AG08396 (cell line): ENCODE data around the gene SNX17.
"Not testable (repeated sequence)": the region's sequence is repeated elsewhere in the genome, so short reads cannot be mapped to it uniquely, and the experiment has no call there.

Experiments
- DNase-seq: peaks from one replicate; pipeline ENCODE4 v3.0.0; 2012; ENCODE audit warnings: low spot score, mixed read lengths

Gene SNX17

DNA sequence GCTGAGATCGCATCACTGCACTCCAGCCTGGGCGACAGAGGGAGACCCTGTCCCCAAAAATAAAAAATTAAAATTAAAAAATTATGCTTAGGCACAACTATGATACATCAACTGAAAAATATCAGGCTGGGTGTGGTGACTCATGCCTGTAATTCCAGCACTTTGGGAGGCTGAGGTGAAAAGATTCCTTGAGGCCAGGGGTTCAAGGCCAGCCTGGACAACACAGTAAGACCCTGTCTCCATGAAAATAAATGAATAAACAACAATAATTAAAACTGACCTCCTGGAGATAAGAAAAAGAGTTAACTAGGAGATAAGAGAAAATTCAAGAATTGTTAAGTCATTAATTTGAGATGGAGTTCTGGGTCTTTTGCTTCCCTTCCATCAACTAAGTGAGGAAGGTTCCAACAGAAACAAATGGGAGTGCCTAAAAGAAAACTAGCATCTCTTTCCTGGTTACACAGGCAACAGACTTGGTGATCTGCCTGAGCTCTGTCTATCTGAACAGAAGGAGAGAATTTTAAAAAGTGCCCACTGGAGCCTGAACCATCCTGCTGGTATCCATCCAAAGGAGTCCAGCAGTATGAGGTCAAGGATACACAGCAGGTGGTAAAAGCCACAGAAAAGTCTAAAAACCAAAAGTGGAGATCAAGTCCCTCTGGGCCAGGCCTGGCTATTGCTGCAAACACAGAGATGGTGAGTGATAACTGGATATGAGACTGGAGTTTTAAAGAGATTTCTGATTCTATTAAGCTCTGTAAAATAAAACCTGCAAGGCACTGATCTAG, 30.1 kb downstream of the SNX17 start:
- DNase-seq, result no peak

DNA sequence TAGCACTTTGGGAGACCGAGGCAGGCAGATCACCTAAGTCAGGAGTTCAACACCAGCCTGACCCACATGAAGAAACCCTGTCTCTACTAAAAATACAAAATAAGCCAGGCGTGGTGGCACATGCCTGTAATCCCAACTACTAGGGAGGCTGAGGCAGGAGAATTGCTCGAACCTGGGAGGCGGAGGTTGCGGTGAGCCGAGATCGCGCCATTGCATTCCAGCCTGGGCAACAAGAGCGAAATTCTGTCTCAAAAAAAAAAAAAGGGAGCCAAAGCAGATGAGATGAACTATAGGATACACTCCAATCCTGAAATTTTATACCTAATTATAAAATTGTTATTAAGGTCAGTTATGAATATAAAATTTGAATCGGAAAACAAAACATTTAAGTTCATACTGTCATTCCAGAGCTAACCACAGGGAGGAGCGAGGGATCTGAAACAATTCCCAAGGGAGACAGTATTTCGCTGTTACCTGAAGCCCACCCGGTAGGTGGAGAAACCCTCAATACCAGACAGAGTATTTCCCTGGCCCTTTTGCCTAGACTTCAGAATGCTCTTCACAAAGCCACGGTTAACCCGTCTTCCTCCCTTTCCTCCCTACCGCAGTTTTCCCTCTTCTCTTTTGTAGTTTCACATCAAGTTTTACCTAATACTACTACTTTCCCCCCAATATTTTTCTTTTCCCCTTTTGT, 37.5 kb downstream of the SNX17 start:
- DNase-seq, result peak; percentile 46

DNA sequence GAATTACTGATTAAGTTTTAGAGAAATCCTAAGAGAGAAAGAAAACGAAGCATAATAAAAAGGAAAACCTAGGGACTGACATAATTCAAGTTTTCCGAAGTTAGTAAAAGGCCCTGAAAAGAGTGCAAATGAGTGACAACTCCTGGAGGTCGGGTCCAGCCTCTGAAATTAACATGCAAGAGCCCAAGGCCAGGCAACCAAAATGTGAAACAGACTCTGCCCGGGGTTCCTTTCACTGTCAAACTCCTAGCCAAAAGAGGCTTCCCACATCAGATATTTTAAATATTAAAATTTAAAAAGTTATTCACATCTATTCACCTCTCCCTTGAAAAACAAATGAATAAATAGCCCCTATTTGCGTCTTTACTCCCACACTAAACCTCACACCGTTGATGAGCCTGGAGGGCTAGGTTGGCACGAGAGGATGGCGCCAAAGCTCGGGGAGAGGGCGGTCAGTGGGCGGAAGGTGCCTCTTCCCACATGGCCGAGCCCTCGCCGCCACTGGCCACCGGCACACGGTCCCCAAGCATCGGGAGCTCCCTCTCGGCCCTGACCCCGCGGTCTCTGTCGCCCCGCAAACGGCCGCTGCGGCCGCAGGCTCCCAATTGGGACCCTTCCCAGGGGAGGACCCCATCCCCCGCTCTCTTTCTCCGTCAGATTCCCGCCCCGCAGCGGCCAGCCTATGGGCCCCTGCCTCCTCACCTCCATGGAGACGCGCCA, 38.3 kb downstream of the SNX17 start:
- peak; percentile 61 for DNase-seq

DNA sequence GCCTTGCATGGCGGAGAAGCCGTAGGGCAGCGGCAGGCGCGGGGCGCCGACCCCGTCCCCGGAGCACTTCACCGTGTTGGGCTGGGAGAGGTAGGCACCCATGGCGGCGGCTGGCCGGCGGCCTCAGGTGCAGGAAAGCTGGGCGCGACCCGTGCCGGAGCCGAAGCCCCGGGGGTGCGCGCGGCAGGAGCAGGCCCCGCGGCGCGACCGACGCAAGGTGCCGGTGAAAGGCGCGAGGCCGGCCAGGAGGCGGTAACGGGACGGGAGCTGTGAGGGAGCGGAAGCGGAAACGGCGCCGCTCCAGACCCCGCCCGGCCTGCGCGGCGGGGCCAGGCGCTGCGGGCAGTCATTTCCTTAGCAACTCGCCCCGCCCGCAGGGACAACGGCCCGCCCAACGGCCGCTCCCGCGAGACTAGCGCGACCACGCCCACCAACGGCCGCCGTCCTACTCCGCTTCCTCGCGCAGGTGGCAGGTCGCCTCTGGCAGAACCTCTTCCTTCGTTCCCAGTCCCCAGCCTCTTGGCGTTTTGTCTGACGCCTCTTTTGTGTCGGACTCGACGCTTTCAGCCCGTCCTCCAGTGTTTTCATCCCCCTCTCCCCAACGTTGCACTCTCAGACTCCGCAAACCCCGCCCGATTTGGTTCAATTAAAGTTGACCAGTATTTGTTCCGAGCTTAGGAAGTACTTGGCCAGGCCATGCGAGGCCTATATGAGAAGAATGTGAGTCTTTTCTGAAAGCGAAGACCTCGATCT, 39.1 kb downstream of the SNX17 start, which contains the start of gene PPM1G:
Gene PPM1G (minus strand): TSS at position 271 of the 753 bp plus-strand sequence. CDS start 169 bp downstream, at position 102.
- peak; percentile 98 for DNase-seq

DNA sequence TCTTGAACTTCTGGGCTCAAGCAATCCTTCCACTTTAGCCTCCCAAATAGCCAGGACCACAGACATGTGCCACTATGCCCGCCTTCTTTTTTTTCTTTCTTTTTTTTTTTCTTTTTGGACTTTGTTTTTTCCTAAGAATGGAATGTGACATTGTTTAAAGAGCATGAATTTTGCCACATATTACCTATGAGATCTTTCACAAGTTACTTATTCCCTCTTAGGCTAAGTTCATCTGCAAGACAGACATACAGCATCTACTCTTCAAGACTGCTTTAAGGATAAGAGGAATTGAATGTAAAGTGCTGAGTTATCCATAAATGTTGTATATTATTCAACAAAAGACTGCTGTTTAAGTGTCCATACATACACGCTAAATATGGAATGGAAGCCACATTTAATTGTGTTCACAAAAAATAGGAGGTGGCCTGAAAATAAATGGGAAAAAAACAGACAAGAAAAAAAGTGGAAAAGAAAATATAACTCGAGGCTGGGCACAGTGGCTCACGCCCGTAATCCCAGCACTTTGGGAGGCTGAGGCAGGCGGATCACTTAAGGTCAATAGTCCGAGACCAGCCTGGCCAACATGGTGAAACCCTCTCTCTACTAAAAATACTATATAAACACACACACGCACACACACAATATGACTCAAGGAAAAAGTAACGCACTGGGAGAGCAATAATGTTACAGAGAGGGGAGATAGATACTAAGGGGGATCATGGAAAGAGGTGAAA, 42.2 kb downstream of the SNX17 start:
- no peak for DNase-seq

DNA sequence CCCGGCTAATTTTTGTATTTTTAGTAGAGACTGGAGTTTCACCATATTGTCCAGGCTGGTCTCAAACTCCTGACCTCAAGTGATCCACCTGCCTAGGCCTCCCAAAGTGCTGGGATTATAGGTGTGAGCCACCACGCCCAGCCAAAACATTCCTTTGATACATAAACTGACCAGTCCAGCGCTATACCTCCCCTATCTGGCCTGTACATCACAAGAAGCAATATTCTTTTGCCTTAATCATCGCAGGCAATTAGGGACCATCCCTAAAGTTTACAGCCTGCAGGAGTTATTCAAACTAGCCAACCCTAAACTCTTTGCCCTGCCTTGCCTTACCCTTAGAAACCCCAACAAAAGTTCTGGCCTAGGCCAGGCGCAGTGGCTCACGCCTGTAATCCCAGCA, 45.7 kb downstream of the SNX17 start:
- DNase-seq, result no peak

DNA sequence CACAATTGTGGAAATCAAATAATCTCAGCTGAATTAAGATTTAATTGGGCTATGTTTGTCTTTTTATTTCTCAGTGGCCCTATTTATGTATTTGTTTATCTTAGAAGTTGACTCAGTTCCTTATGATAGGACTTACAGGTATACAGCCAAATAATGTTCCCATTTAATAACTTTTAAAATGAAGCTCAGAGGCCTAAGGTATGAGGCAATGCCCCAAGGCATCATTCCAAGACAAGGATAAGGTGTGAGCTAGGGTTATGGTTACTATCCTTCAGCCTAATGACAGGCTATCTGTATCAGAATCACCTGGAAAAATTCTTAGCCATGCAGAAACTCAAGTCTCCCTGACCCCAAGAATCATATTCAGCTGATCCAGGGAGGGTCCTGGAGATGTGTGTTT, 50.6 kb downstream of the SNX17 start:
- no peak for DNase-seq

DNA sequence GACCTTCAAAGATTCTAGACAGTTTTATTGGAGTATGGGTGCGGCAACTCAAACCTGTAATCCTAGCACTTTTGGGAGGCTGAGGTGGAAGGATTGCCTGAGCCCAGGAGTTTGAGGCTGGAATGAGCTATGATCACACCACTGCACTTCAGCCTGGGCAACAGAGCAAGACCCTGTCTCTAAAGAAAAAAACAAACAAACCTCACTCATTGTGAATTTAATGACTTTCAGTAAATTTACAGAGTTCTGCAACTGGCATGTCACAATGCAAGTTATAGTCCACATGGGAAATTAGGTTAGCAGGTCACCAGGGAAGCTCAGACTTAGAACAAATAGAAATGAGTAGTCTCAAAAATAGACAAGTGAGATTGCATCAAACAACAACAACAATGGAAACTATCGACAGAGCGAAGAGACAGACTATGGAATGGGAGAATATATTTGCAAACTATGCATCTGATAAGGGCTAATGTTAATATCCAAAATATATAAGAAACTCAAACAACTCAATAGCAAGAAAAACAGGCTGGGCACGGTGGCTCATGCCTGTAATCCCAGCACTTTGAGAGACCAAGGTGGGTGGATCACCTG, 51.3 kb downstream of the SNX17 start:
- no peak for DNase-seq

DNA sequence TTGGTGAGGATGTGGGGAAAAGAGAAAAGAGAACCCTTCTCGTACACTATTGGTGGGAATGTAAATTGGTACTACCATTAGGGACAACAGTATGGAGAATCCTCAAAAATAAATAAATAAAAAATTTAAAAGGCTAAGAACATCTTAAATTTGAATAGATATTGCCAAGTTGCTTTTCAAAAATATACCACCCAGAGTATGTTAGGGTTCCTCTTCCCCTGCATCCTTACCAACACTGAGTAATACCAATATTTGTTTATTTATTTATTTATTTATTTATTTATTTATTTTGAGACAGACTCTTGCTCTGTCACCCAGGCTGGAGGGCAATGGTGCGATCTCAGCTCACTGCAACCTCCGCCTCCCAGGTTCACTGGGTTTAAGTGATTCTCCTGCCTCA, 52.5 kb downstream of the SNX17 start:
- DNase-seq, result no peak

DNA sequence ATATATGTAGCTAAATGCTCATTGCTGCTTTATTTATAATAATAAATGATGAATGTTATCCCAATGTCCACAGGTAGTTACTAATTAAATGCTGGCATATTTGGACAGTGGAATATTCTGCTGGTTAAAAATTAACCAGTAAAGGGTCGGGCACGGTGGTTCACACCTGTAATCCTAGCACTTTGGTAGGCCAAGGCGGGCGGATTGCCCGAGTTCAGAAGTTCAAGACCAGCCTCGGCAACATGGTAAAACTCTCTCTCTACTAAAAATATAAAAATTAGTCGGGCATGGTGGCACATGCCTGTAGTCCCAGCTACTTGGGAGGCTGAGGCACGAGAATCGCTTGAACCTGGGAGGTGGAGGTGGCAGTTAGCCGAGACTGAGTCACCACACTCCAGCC, 54.6 kb downstream of the SNX17 start:
- DNase-seq, result not testable (repeated sequence)
